HEK293T (cell line): Measurements from ENCODE around the gene GJA4.

Source experiments
- ARNT ChIP-seq: fragments of 450-650 bp; IDR thresholded peaks from 2 replicates; pipeline ENCODE4 v1.6.1; 2017; ENCODE audit warnings: mild to moderate bottlenecking
- FOXA1 ChIP-seq: fragments of 450-650 bp; IDR thresholded peaks from 2 replicates; pipeline ENCODE4 v1.6.1; 2016; ENCODE audit warnings: mild to moderate bottlenecking
- SUZ12 ChIP-seq: fragments of 450-650 bp; IDR thresholded peaks from 2 replicates; pipeline ENCODE4 v1.6.1; 2016; ENCODE audit warnings: mild to moderate bottlenecking
- ZNF384 ChIP-seq: fragments of 450-650 bp; IDR thresholded peaks from 2 replicates; pipeline ENCODE4 v1.6.1; 2016

- no peak for TF ChIP-seq ARNT
- TF ChIP-seq ZNF384: no peak
- no peak for TF ChIP-seq SUZ12
- TF ChIP-seq FOXA1: no peak
Measured at GRCh38 chr1:34829250-34829649, 36.5 kb downstream of the GJA4 start.
